ENCODE data around the gene GRM8. TPM values are rescaled to one million over a fixed set of nuclear protein-coding genes. Genes with fewer than 3 reads are reported as not detected.

Gene GRM8
- total RNA-seq, 1 experiment from 2014 or later: not detected

DNA sequence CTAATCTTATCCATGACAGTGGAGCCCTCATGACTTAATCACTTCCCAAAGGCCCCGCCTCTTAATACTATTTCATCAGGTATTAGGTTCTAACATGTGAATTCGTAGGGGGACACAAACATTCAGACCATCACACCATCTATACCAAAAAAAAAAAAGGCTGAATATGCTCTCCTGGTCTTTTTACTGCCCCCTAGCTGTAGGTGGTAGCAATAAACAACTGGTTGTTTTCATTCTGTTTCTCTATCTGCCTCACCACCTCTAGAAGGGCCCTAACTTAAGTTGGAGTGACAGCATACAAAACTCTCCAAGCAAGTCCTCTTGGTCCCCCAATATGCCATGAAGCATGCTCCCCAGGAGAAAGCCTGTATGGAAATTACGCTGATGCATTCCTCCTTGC, 94.1 kb downstream of the GRM8 start:
- ATAC-seq (no peak), DNase-seq (ENCODE audit: low read depth, low spot score) (peak; percentile 12)
- ChIA-PET CTCF (no interaction called here), POLR2A (no interaction called here)
- TF ChIP-seq, protein P1, sequence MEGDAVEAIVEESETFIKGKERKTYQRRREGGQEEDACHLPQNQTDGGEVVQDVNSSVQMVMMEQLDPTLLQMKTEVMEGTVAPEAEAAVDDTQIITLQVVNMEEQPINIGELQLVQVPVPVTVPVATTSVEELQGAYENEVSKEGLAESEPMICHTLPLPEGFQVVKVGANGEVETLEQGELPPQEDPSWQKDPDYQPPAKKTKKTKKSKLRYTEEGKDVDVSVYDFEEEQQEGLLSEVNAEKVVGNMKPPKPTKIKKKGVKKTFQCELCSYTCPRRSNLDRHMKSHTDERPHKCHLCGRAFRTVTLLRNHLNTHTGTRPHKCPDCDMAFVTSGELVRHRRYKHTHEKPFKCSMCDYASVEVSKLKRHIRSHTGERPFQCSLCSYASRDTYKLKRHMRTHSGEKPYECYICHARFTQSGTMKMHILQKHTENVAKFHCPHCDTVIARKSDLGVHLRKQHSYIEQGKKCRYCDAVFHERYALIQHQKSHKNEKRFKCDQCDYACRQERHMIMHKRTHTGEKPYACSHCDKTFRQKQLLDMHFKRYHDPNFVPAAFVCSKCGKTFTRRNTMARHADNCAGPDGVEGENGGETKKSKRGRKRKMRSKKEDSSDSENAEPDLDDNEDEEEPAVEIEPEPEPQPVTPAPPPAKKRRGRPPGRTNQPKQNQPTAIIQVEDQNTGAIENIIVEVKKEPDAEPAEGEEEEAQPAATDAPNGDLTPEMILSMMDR (IDR thresholded peaks at IDR 0.05): peak; percentile 61
- TF ChIP-seq TCF7L2 (IDR thresholded peaks at IDR 0.05; ENCODE audit: low read depth, low read length): no peak
- no peak overlapping the region for H3K4me3 ChIP-seq (ENCODE audit: low read depth in 2 of 2, low read length in 2 of 2)
- no TSS peak for BruUV-seq (replicated peaks)
- no peaks in the 10 kb centered on the region for H3K9me3 ChIP-seq (ENCODE audit: control insufficient read depth, insufficient read depth, low read depth, low read length)
- H3K27ac ChIP-seq (ENCODE audit: low read length): no peak overlapping the region
- intact Hi-C loops (cut with micrococcal nuclease; ENCODE audit: unreplicated experiment): loop anchor here (10.0 kb wide), 1 partner anchor 354 kb away; no protein-coding TSS in a partner anchor
- in situ Hi-C loops (cut with HindIII; ENCODE audit: low pct_unique_long_range_greater_than_20kb, low sequenced_read_pairs): no loop called here
- no peaks in the 10 kb centered on the region for H3K4me1 ChIP-seq (ENCODE audit: control insufficient read depth, insufficient read depth, low read length)
- H3K27me3 ChIP-seq (ENCODE audit: control insufficient read depth, insufficient read depth, low read length): no peaks in the 10 kb centered on the region
- H3K36me3 ChIP-seq (ENCODE audit: control insufficient read depth, insufficient read depth, low read length): no peaks in the 10 kb centered on the region

DNA sequence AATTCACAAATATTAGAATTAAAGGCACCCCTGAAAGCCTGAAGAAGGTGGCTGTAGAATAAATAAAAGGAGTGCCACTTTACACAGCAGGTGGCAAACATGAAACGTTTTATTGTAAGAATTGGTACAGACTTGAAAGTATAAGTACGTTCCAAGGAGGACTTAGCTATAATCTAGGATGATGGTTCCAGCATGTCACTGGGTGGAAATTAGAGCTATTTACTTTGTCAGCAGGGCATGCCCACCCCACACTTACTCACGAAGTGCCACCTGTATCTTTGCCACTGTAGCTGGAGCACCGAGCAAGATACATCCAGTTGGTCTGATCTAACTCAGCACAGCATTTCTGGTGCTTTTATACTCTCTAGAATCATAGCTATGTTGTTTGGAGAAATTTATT, 97.8 kb downstream of the GRM8 start:
- no peak for ATAC-seq
- no peak for DNase-seq (ENCODE audit: low read depth, low spot score)
- no peaks in the 10 kb centered on the region for H3K4me1 ChIP-seq (ENCODE audit: control insufficient read depth, insufficient read depth, low read length)
- H3K27ac ChIP-seq (ENCODE audit: low read length): no peak overlapping the region
- TF ChIP-seq TCF7L2 (IDR thresholded peaks at IDR 0.05; ENCODE audit: low read depth, low read length) (no peak), SIN3A (IDR thresholded peaks at IDR 0.05; ENCODE audit: borderline replicate concordance, insufficient read depth, low read depth, low read length) (no peak), POLR2AphosphoS5 (IDR thresholded peaks at IDR 0.05; ENCODE audit: low read depth, low read length) (no peak)
- TF ChIP-seq, protein P1 (IDR thresholded peaks at IDR 0.05): no peak
- TF ChIP-seq, protein P2, sequence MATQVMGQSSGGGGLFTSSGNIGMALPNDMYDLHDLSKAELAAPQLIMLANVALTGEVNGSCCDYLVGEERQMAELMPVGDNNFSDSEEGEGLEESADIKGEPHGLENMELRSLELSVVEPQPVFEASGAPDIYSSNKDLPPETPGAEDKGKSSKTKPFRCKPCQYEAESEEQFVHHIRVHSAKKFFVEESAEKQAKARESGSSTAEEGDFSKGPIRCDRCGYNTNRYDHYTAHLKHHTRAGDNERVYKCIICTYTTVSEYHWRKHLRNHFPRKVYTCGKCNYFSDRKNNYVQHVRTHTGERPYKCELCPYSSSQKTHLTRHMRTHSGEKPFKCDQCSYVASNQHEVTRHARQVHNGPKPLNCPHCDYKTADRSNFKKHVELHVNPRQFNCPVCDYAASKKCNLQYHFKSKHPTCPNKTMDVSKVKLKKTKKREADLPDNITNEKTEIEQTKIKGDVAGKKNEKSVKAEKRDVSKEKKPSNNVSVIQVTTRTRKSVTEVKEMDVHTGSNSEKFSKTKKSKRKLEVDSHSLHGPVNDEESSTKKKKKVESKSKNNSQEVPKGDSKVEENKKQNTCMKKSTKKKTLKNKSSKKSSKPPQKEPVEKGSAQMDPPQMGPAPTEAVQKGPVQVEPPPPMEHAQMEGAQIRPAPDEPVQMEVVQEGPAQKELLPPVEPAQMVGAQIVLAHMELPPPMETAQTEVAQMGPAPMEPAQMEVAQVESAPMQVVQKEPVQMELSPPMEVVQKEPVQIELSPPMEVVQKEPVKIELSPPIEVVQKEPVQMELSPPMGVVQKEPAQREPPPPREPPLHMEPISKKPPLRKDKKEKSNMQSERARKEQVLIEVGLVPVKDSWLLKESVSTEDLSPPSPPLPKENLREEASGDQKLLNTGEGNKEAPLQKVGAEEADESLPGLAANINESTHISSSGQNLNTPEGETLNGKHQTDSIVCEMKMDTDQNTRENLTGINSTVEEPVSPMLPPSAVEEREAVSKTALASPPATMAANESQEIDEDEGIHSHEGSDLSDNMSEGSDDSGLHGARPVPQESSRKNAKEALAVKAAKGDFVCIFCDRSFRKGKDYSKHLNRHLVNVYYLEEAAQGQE (IDR thresholded peaks at IDR 0.05; ENCODE audit: insufficient read depth in 1 of 2, low read depth in 2 of 2, low read length in 1 of 2): no peak
- no peaks in the 10 kb centered on the region for H3K9me3 ChIP-seq (ENCODE audit: control insufficient read depth, insufficient read depth, low read depth, low read length)
- ChIA-PET POLR2A (no interaction called here), CTCF (no interaction called here)
- no peaks in the 10 kb centered on the region for H3K36me3 ChIP-seq (ENCODE audit: control insufficient read depth, insufficient read depth, low read length)
- H3K27me3 ChIP-seq (ENCODE audit: control insufficient read depth, insufficient read depth, low read length): no peaks in the 10 kb centered on the region
- BruUV-seq (replicated peaks): no TSS peak
- intact Hi-C loops (cut with micrococcal nuclease; ENCODE audit: unreplicated experiment) (loop anchor here (10.0 kb wide), 1 partner anchor 350 kb away; no protein-coding TSS in a partner anchor), in situ Hi-C loops (cut with HindIII; ENCODE audit: low pct_unique_long_range_greater_than_20kb, low sequenced_read_pairs) (no loop called here)
- H3K4me3 ChIP-seq (ENCODE audit: low read depth in 2 of 2, low read length in 2 of 2): no peak overlapping the region
